DOHH2 (cell line): ENCODE data around the gene ADCK1.
"Not testable (repeated sequence)": the region's sequence is repeated elsewhere in the genome, so short reads cannot be mapped to it uniquely, and the experiment has no call there.

Source experiments
- H3F3A ChIP-seq: fragments of 200-600 bp; sonication (generic), shearing (Covaris generic); 2 replicates; pipeline ENCODE4 v1.6.0; 2016; ENCODE audit warnings: antibody characterized with exemption, mild to moderate bottlenecking; ENCODE audit not compliant: control insufficient read depth, insufficient read depth
- H3K27ac ChIP-seq: fragments of 200-600 bp; sonication (generic); 2 replicates; pipeline ENCODE4 v1.5.1; 2014; ENCODE audit warnings: low read depth, mild to moderate bottlenecking, low read length, moderate library complexity
- H3K27me3 ChIP-seq: fragments of 200-600 bp; sonication (generic); 2 replicates; pipeline ENCODE4 v1.6.1; 2014; ENCODE audit warnings: mild to moderate bottlenecking, low read length, mixed read lengths; ENCODE audit not compliant: control insufficient read depth
- H3K36me3 ChIP-seq: fragments of 200-600 bp; sonication (generic); 2 replicates; pipeline ENCODE4 v1.6.1; 2014; ENCODE audit warnings: mild to moderate bottlenecking, low read length, moderate library complexity, mixed read lengths; ENCODE audit not compliant: control insufficient read depth
- H3K4me1 ChIP-seq: fragments of 200-600 bp; sonication (generic); 2 replicates; pipeline ENCODE4 v1.6.1; 2014; ENCODE audit warnings: mild to moderate bottlenecking, low read length, mixed read lengths; ENCODE audit not compliant: control insufficient read depth
- H3K4me2 ChIP-seq: fragments of 200-600 bp; sonication (generic); 2 replicates; pipeline ENCODE4 v1.6.0; 2014; ENCODE audit warnings: mild to moderate bottlenecking, low read length, moderate library complexity
- H3K4me3 ChIP-seq: fragments of 200-600 bp; sonication (generic); 2 replicates; pipeline ENCODE4 v1.5.1; 2014; ENCODE audit warnings: mild to moderate bottlenecking, low read length, mixed read lengths
- H3K79me2 ChIP-seq: fragments of 200-600 bp; sonication (generic); 2 replicates; pipeline ENCODE4 v1.6.1; 2014; ENCODE audit warnings: mild to moderate bottlenecking, low read length, mixed read lengths; ENCODE audit not compliant: control insufficient read depth
- H3K9me2 ChIP-seq: fragments of 200-600 bp; sonication (generic); replicated peaks from 2 replicates; pipeline ENCODE4 v1.6.1; 2014; ENCODE audit warnings: mild to moderate bottlenecking, low read length, mixed read lengths; ENCODE audit not compliant: control insufficient read depth
- H3K9me3 ChIP-seq: fragments of 200-600 bp; sonication (generic); 2 replicates; pipeline ENCODE4 v1.6.1; 2014; ENCODE audit warnings: antibody characterized with exemption, low read length, mixed read lengths; ENCODE audit not compliant: control insufficient read depth, insufficient read depth
- H4K20me1 ChIP-seq: fragments of 200-600 bp; sonication (generic); 2 replicates; pipeline ENCODE4 v1.6.0; 2014; ENCODE audit warnings: low read depth, mild to moderate bottlenecking, antibody characterized with exemption, low read length, moderate library complexity; ENCODE audit not compliant: control insufficient read depth, insufficient read depth
- EZH2phosphoT487 ChIP-seq: fragments of 200-600 bp; sonication (generic); IDR thresholded peaks from 2 replicates; pipeline ENCODE4 v1.6.1; 2017; ENCODE audit warnings: borderline replicate concordance, mild to moderate bottlenecking, antibody characterized with exemption, low read length, moderate library complexity, mixed read lengths
- TF ChIP-seq, protein P1 (sequence below): fragments of 200-600 bp; sonication (generic); IDR thresholded peaks from one replicate; pipeline ENCODE4 v1.5.1; 2014; ENCODE audit warnings: antibody characterized with exemption, mild to moderate bottlenecking, low read depth, low read length; ENCODE audit not compliant: poor library complexity, severe bottlenecking

The ADCK1 gene

GRCh38 chr14:77786148-77786547 lies 13.8 kb upstream of the ADCK1 start:
- no peaks in the 10 kb centered on the region for H3K9me2 ChIP-seq
- TF ChIP-seq EZH2phosphoT487: no peak
- TF ChIP-seq, protein P1, sequence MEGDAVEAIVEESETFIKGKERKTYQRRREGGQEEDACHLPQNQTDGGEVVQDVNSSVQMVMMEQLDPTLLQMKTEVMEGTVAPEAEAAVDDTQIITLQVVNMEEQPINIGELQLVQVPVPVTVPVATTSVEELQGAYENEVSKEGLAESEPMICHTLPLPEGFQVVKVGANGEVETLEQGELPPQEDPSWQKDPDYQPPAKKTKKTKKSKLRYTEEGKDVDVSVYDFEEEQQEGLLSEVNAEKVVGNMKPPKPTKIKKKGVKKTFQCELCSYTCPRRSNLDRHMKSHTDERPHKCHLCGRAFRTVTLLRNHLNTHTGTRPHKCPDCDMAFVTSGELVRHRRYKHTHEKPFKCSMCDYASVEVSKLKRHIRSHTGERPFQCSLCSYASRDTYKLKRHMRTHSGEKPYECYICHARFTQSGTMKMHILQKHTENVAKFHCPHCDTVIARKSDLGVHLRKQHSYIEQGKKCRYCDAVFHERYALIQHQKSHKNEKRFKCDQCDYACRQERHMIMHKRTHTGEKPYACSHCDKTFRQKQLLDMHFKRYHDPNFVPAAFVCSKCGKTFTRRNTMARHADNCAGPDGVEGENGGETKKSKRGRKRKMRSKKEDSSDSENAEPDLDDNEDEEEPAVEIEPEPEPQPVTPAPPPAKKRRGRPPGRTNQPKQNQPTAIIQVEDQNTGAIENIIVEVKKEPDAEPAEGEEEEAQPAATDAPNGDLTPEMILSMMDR: no peak
- no peaks in the 10 kb centered on the region for H3K9me3 ChIP-seq
- H3K4me1 ChIP-seq: no peaks in the 10 kb centered on the region
- H3K4me3 ChIP-seq: no peak overlapping the region
- H3F3A ChIP-seq: no peaks in the 10 kb centered on the region
- H3K27ac ChIP-seq: no peak overlapping the region
- peaks cover 16% of the 10 kb centered on the region for H3K27me3 ChIP-seq
- H3K4me2 ChIP-seq: no peak overlapping the region
- H4K20me1 ChIP-seq: no peaks in the 10 kb centered on the region
- H3K79me2 ChIP-seq: no peaks in the 10 kb centered on the region
- H3K36me3 ChIP-seq: no peaks in the 10 kb centered on the region

DNA sequence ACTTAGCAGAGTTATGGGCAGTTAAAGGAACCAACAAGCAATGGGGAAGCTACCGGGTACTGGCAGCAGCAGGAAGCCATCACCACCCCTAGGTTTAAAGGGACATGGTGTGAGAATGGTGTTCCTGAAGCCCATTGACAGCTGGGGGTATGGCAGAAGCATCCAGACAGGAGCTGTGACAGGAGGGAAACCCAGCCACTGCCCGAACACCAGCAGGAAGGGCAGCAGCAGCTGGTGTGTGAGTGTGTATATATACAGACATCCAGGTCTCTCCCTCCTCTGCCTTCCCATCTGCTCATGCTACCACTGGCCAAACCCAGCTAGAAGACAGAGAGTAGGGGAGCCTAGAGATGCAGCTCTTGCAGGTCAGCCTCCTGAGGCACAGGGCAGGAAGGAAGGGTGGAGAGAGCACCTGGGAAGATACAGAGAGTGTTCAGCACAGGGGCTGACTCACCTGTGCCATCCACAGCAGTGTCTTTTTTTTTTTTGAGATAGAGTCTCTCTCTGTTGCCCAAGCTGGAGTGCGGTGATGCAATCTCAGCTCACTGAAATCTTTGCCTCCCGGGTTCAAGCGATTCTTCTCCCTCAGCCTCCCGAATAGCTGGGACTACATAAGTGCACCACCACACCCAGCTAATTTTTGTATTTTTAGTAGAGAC lies 9.2 kb upstream of the ADCK1 start:
- TF ChIP-seq EZH2phosphoT487: no peak
- TF ChIP-seq, protein P1: no peak
- H3K36me3 ChIP-seq: no peaks in the 10 kb centered on the region

DNA sequence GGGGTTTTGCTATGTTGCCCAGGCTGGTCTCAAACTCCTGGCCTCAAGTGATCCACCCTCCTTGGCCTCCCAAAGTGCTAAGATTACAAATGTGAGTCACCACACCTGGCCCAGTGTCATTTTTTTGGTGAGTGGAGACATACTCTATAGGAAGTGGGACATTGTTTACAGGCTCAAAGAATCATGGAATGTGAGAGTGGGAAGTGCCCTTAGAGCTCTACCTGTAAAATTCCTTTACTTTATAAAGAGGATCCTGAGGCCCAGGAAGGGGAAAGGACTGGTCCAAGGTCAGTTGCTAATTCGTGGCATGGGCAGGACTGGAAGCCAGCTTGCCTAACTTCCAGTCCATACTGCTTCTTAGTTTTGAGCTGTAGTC lies 8.7 kb upstream of the ADCK1 start:
- H3K9me2 ChIP-seq: no peaks in the 10 kb centered on the region
- no peak for TF ChIP-seq EZH2phosphoT487
- TF ChIP-seq, protein P1: no peak
- H3K4me1 ChIP-seq: peaks cover 1% of the 10 kb centered on the region
- no peak overlapping the region for H3K27ac ChIP-seq
- H3K4me3 ChIP-seq: no peak overlapping the region
- H3F3A ChIP-seq: no peaks in the 10 kb centered on the region
- peaks cover 16% of the 10 kb centered on the region for H3K27me3 ChIP-seq
- no peaks in the 10 kb centered on the region for H3K79me2 ChIP-seq
- H3K4me2 ChIP-seq: no peak overlapping the region
- H3K9me3 ChIP-seq: no peaks in the 10 kb centered on the region
- H3K36me3 ChIP-seq: no peaks in the 10 kb centered on the region
- no peaks in the 10 kb centered on the region for H4K20me1 ChIP-seq

More for the DNA sequence above, 9.2 kb upstream of the ADCK1 start:
- Histone ChIP-seq H3K4me2 (no peak overlapping the region), H3K27ac (no peak overlapping the region), H3K9me2 (no peaks in the 10 kb centered on the region), H3K4me1 (no peaks in the 10 kb centered on the region), H4K20me1 (no peaks in the 10 kb centered on the region), H3K9me3 (no peaks in the 10 kb centered on the region), H3F3A (no peaks in the 10 kb centered on the region), H3K79me2 (no peaks in the 10 kb centered on the region), H3K27me3 (peaks cover 16% of the 10 kb centered on the region), H3K4me3 (no peak overlapping the region)

GRCh38 chr14:77793255-77793654 lies 6.7 kb upstream of the ADCK1 start:
- H3K4me1 ChIP-seq, H3K9me2 ChIP-seq, H3K9me3 ChIP-seq, H3K4me3 ChIP-seq, H4K20me1 ChIP-seq, H3F3A ChIP-seq, H3K4me2 ChIP-seq, H3K27ac ChIP-seq, H3K36me3 ChIP-seq, H3K79me2 ChIP-seq: not testable (repeated sequence)
- peaks cover 11% of the 10 kb centered on the region; the same call in 1 of the 2 replicates for H3K27me3 ChIP-seq
